Forelimb muscle (tissue), 1 donor: ENCODE measurements around the gene VAV2. TPM values are rescaled to one million over a fixed set of nuclear protein-coding genes. Genes with fewer than 3 reads are reported as not detected.

Experiments used
- DNase-seq: peaks from one replicate; pipeline ENCODE4 v3.0.0-alpha.2; 2013; ENCODE audit warnings: low read depth
- polyA plus RNA-seq: library from polyadenylated mRNA; unstranded; fragments of 120-200 nt; gene quantifications from one replicate; pipeline ENCODE4 v1.2.1, GENCODE V29; 2013; ENCODE audit not compliant: insufficient read length

VAV2 gene
- polyA plus RNA-seq, 1 donor: 13.5 TPM

DNA sequence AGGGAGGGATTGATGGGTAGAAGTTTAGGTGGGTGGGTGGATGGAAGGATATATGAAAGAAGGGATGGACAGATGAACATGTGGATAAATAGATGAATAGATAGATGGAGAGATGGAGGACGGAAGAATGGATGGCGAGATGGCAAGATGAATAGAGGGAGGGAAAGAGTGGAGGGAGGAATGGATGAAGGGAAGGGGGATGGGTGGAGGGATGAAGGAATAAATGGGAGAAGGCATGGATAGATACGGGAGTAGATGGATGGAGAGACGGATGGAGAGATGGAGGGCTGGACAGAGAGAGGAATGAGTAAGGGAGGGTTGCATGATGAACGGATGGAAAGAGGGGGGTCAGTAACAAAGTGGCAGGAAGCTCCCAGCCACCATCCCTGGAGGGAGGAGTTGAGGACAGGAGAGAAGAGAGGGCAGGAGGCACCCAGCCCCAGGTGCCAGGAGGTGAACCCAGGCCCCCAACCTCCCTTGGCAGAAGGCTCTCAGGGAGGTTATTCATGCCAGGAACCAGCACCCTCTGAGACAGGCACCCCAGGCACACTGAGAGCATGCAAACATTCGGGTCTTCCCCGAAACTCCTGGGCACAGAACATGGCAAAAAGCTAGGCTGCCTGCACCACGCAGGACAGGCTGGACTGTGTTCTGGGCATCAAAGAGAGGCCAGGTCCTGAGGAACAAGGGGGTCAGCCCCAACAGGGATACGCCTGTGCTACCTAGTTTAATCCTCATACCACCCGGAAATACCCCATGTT lies 263.1 kb downstream of the VAV2 start:
- DNase-seq: no peak

DNA sequence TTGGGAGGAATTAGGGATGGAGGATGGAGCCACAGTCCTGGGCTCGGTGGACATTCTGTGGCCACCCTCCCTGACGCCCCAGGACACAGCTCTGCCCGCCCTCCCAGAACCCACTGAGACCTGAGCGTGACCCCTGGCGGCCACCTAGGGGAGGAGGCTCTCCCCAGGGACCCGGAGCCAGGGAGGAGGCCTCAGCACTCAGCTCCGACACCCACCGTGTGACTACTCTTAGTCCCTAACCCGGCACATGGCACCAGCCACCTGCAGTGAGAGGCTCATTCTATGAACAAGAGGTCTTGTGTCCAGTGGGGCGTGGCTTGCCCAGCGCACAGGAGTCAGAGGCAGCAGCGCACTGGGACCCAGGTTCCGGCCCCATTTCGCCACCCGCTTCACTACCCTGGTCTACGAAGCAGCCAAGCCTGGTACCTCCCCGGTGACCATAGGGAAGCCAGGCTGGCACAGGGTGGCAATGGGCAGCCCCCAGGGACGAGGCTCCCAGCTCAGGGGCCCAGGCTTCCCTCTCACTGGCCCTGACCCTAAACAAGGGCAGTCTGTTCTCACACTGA lies 264.2 kb downstream of the VAV2 start:
- DNase-seq: no peak

DNA sequence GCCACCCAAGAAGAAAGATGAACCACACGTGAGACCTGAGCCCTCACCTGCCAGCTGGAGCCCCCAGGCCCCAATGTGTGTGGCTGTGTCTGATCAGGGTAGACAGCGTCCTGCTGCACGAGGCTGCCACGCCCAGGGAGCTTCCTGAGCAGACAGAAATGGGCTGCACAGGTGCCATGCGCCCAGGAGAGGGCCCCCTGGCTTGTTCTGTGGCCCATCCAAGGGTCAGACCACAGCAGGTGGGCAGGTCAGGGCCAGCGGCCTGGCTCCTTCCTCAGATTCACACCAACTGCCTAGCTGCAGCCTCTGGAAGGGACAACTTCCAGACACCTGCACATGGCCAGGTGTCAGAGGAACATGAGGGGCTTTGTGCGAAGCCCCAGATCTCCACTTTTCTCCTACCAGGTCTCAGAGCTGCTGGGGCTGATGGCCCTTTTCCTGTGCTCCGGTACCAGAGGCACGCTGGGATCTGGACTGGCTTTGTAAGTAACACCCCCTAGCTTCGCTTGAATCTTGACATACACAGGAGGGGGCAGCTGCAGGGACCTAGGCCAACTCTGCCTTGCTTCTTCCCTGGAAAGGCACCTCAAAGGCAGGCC lies 264.7 kb downstream of the VAV2 start:
- DNase-seq: no peak

DNA sequence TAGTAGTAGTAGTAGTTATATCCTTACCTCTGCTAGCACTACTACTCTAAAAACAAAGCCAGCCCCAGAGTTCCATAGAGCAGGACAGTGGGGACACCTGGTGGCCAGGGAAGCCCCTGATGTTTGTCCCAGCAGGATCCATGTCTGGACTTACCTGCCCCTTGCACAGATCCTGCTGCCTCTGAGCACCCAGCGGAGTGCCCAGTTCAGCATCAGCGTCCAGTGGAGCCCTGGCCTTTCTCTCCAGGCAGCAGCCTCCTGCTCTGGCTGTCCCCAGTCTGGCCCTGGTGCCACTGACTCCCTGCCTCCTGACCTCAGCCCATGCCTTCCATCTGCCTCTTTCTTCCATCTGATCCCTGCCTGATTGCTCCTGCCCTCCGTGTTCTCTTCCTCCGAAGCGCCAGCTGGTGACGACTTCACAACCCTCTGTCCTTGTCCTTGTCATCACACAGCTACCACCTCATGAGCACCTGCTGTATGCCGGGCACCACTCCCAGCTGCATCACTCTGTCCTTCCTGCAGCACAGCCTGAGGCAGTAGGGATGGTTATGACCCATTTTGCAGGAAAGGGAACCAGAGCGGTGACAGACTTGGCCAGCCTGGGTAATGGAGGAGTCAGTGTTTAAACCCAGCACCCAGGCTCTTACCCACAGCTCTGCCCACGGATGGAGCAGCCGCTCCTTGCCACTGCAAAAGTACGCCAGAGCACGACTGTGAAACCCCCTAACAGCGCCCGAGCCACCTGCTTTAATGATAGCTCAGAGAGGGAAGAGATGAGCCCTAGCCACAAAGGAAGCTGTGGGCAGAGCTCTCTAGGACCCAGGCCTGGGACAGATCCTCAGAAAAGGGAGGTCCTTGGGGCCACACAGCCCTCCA lies 265.5 kb downstream of the VAV2 start:
- no peak for DNase-seq

DNA sequence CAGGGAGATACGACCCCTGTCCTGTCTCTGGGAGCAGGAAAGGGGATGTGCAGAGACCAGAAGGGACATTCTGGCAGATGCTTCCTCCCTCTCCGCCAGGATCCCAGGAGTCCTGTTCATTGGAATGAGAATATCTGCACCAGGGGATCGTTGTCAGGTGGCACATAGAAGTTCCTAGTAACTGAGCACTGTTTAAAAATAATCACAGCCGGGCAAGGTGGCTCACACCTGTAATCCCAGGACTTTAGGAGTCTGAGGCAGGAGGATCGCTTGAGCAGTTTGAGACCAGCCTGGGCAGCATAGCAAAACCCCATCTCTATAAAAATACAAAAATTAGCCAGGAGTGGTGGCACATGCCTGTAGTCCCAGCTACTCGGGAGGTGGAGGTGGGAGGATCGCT lies 266.2 kb downstream of the VAV2 start:
- no peak for DNase-seq

DNA sequence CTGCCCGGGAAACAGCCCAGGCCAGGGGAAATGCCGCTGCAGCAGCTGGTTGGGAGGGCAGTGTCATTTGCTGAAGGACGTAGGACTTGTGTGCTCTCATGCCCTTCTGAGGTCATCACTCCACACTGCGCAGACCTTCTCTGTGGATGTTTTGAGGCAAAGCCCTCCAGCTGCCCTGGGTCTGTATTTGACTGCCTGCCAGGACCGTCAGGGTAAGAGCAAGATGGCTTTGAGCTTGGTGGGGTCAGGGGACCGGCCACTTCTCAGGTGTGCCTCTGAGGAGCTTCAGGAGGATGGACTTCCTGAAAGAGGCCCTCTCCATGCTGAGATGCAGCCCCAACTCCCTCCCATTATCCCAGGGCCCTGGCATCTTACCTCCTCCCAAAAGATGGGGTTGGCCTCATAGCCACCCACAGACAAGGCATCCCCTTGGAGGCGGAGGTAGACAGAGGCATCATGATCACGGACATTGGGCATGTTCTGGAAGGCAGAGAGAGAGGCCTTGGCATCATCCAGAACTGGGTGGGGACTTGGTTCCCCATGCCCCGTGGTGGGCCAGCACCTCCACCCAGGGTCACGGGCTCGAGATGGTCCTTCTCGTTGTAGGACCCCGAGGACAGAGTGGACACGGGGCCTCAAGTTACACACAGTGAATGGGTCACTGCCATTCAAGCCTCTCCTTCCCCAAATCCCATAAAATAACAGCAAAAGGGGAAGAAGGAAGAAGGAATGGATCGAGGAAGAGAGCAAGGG lies 273.4 kb downstream of the VAV2 start:
- DNase-seq: no peak

DNA sequence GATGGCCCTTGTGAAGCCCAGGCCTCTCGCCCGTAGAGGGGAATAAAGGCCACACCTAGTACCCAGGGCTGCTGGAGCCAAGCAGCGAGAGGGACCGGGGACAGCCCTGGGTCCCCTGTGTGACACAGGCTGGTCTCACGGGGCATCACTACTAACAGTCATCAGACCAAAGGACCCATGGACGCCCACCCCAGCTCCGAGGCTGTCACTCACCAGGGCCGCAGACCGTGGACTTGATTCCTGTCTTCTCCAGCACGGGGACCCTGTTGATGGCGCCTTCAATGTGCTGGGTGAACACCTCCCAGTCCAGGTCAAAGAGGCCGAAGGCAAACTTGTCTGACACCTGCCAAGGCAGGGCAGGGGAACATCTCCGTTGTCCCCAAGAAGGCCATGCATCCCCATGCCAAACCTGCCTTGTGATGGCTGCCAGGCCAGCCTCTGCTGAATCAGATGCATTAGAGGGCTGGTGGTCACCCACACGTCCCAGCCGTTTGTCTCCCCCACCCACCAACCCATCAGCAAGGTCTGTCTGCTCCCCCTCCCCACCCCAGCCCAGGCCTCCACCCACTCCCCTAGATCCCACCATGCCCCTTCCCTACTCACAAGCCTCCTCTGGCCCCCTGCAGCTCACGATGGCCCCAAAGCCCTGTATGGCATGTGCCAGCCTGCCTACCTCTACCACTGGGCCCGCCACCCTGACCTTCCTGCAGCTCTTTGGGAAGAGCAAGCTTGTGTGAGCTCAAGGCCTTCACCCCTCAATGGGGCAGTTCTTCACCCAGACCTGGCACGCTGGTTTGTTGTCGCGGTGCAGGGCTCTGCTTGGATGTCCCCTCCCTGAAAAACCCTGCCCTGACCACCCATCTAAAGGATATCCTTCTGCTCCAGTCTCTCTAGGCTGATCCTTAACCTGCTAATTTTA lies 274.8 kb downstream of the VAV2 start:
- DNase-seq: no peak

DNA sequence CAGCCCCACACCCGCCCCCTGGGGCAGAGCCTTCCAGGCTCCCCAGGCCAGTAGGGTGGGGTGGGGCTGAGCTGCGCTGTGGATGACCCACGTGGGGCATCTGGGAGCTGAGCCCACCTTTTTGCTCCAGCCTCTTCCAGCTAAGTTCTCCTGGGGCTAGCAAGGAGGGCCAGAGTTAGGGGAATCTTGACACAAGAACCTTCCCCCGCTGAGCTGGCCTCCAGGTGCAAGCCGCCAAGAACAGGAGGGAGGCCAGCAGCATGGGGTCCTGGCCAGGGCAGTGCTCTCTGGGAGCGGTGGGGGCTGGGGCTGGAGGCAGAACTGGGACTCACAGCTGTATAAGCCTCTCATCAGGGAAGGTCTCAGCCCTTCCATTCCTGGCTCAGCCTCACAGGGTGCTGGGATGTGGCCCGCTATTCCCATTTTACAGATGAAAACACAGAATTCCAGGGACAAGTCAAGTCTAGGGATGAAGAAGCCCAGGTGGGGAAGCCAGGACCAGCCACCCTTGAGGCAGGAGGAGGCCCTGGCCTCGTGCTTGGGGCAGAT lies 275.5 kb downstream of the VAV2 start:
- DNase-seq: no peak

DNA sequence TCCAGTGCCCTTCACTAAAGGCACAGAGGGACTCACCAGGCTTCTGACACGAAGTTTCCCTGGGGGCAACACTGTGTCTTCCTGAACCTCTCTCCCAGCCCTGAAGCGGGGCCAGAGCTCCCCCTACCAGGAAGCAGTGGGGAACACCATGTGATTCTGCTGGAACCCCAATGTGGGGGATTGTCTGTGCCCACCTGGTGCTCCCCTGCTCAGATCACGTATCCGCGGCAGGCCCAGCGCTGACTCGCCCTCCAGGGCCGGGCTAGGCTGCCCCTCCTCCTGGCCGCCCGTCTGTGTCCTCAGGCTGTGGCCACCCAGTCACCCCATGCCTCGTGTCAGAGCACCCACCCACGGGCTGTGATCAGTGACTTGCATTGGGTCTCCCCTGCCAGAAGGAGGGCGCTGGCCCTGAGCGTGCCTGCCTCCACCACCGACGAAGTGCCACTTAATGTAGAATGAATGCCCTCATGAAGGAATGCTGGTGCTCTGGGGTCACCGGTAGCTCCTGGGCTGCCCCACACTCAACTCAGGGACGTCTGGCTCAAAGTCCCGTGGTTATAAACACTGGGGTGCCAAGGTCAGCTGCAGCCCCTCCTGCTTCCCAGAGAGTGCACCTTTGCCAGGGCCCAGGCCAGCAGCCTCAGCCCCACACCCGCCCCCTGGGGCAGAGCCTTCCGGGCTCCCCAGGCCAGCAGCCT lies 276.1 kb downstream of the VAV2 start:
- no peak for DNase-seq

DNA sequence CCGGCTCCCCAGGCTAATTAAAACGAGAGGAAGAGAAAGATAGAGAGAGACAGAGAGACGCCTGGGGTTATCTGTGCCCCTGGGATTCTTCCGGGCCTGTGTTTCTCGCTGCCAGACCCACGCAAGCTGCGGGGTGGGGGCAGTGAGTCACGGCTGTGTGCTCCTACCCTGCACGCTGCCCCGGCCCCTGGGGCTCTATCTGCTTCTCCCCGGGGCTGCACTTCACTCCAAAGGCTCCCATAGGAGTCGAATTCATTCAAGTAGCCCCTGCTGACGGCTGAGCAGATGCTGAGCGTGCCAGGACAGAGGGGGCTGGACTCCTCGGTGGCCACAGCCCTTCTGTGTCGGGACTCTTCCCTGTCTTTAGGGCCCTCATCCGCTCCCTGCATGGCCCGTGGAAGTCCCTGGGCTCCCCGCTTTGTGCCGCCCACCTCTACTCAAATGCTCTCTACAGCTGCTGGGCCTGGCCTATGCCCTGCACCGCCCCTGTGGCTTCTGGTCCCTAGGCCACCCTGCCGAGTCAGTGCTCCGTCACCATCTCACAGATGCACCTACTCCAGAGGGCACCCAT lies 276.7 kb downstream of the VAV2 start:
- no peak for DNase-seq

DNA sequence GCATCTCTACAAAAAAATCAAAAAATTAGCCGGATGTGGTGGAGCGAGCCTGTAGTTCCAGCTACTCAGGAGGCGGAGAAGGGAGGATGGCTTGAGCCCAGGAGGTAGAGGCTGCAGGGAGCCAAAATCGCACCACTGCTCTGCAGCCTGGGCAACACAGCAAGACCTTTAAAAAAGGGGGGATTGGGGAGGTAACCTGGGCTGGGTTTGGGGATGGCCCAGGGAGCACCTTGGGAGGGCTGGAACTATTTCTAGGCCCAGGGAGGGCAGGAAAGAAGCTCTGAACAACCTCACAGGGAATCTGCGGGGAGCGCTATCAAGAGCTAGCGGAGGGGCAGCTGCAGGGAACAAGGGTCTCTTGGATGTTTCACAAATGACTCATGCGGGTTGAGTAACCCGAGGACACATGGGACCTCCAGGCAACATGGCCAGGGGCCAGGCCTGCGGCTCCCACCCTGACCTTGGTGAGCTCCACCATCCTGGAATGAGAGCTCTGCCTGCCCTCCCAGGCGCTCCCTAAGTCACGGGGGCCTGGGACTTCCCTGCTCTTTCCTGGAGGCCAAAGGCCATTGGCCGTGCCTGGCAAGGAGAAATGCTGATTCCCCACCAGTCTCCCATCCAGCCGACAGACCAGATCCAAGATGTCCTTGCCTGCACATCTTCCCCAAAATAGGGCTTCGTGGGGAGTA lies 277.4 kb downstream of the VAV2 start:
- no peak for DNase-seq

DNA sequence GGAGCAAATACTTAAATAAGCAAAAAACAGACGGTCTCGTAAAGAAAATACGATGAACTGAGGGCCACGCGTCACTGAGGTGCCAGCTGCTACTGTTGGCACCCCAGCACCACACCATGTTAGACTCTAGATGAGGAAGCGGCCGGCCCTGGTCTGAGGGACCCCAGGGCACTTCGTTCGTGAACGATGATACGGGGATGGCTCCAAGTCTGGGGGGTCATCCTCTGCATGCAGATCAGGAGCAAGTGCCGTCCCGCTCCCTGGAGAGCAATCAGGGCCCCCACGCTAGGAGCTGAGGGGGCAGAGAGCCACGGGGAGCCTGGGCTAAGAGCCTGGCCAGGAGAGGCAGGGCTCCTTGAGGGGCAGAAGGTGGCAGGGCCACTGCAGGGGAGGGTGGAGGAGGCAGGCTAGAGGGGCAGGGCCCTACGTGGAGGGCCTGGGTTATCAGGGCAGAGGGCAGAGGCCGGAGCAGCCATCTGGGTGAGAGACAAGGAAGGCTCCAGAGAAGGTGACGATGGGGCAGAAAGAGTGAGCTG lies 278.1 kb downstream of the VAV2 start:
- no peak for DNase-seq

DNA sequence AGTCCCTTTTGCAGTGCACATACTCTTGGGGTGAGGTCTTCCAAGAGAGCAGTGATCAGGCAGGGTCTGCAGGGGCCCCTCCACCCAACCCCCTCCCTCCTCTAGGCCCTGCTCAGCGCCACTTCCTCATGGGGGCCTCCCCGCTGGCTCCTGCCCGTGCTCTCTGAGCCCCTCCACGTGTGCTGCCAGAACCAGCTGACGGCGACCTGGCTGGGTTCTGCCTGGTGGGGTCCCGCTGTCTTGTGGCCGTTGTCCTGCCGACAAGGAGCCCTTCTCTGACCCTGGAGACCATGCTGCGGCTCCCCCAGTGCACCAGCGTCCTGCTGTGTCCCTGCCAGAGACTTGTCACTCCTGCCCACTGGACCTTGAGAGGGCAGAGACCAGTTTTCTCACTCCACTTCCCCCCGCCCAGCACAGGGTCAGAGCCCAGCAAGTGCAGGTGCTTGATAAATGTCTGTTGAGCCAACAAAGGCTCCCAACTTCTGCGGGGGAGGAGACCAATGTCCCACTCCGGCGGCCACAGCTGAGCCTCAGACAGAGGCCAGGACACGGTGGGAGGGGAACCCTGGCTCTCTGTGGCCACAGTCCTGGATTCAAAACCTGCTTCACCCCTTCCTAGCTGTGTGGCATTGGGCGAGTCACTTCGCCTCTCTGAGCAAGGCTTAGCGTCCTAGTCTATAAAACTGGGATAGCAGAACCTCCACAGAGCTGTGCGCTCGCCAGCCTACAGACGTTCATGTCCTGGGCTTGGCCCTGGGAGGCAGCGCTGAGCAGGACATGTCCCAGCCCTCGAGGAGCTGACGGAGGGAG lies 278.8 kb downstream of the VAV2 start:
- no peak for DNase-seq

DNA sequence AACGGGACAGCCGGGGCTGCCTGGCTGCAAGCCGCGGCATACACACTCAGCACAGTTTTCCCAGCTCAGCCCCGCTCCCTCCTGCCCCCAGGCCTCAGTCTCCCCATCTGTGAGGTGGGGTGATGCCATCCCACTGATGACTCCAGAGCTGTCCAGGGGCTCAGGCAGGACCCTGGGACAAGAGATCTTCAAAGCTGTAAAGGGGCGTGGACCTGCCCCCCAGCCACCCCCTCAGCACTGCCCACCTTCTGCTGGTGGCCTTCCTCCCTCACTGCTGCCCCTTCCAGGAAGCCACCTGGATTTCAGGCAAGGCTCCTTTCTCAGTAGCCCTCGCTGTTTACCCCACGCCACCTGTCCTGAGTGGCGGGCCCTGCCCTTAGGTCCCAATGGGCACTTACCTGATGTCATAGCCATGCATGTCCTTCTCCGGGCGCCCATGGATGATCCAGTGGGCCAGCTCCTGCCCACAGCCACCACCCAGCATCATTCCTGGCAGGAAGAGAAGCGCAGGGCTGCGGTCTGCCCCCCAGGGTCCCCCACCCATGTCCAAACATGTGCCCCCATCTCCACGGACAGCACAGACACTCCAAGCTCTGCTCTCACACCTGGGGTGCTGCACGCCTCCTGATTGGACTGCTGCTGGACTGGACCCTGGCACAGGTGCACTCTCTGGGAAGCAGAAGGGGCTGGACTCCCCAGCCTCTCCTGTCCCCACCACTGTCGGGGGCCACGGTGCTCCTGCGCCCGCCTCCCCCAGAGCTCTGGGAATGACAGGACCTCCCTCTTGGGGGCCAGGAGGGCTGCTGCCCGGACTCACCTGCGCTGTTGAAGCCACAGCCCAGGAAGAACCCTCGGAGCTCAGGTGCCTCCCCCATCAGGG lies 279.7 kb downstream of the VAV2 start:
- no peak for DNase-seq
